ENCODE data around the gene KCNE3. TPM values are rescaled to one million over a fixed set of nuclear protein-coding genes. Genes with fewer than 3 reads are reported as not detected.

The KCNE3 gene
- polyA plus RNA-seq (ENCODE audit: insufficient read length): 26.1 TPM
- long read RNA-seq, donor 1, transcript KCNE3-201 (3 exons, 3,143 nt): major isoform, 9 of 11 reads
- long read RNA-seq, donor 1, partial matches to known transcripts: 0 of 11 reads
- long read RNA-seq, donor 1, other reads (novel, unspliced or antisense): 0 of 11 reads
- long read RNA-seq, donor 2, partial matches to known transcripts: 0 of 4 reads
- long read RNA-seq, donor 2, other reads (novel, unspliced or antisense): 0 of 4 reads
- long read RNA-seq, donor 3, partial matches to known transcripts: 0 of 4 reads
- long read RNA-seq, donor 3, other reads (novel, unspliced or antisense): 0 of 4 reads
- long read RNA-seq, donor 4, partial matches to known transcripts: 0 of 2 reads
- long read RNA-seq, donor 4, other reads (novel, unspliced or antisense): 0 of 2 reads
- long read RNA-seq, donor 5, transcript KCNE3-201 (3 exons, 3,143 nt): major isoform, 7 of 7 reads
- long read RNA-seq, donor 5, partial matches to known transcripts: 0 of 7 reads
- long read RNA-seq, donor 5, other reads (novel, unspliced or antisense): 0 of 7 reads
- long read RNA-seq, donor 6, partial matches to known transcripts: 0 of 3 reads
- long read RNA-seq, donor 6, other reads (novel, unspliced or antisense): 0 of 3 reads
- long read RNA-seq, donor 7, partial matches to known transcripts: 0 of 5 reads
- long read RNA-seq, donor 7, other reads (novel, unspliced or antisense): 0 of 5 reads
- long read RNA-seq, donor 8, partial matches to known transcripts: 0 of 1 reads
- long read RNA-seq, donor 8, other reads (novel, unspliced or antisense): 0 of 1 reads

- DNase-seq: peak; percentile 62
Observed at GRCh38 chr11:74466916-74467885, at the start of gene KCNE3. Gene KCNE3, minus strand, starts transcription at chr11:74467549. Its CDS starts 9,986 bp downstream, at chr11:74457563.

GRCh38 chr11:74507582-74507981 lies 40.2 kb upstream of the KCNE3 start:
- DNase-seq: no peak

- DNase-seq: no peak
Observed at GRCh38 chr11:74506823-74507222, 39.5 kb upstream of the KCNE3 start.

GRCh38 chr11:74505911-74506310 lies 38.6 kb upstream of the KCNE3 start:
- DNase-seq: no peak

- DNase-seq: no peak
Observed at GRCh38 chr11:74504100-74504691, 36.8 kb upstream of the KCNE3 start.

- no peak for DNase-seq
Observed at GRCh38 chr11:74494916-74495315, 27.6 kb upstream of the KCNE3 start.

GRCh38 chr11:74493791-74494630 lies 26.7 kb upstream of the KCNE3 start:
- DNase-seq: no peak

GRCh38 chr11:74492974-74493790 lies 25.8 kb upstream of the KCNE3 start, which contains the start of gene LIPT2:
Gene LIPT2, minus strand, starts transcription at chr11:74493724. Its CDS starts 21 bp downstream, at chr11:74493703.
- peak; percentile 96 for DNase-seq

GRCh38 chr11:74492084-74492483 lies 24.7 kb upstream of the KCNE3 start:
- no peak for DNase-seq

GRCh38 chr11:74490941-74491340 lies 23.6 kb upstream of the KCNE3 start:
- DNase-seq: no peak

GRCh38 chr11:74487875-74488274 lies 20.5 kb upstream of the KCNE3 start:
- DNase-seq: no peak

- DNase-seq: no peak
Observed at GRCh38 chr11:74485868-74486267, 18.5 kb upstream of the KCNE3 start.

- DNase-seq: no peak
Observed at GRCh38 chr11:74480688-74481417, 13.5 kb upstream of the KCNE3 start.

- DNase-seq: no peak
Observed at GRCh38 chr11:74479732-74480123, 12.4 kb upstream of the KCNE3 start.

- DNase-seq: no peak
Observed at GRCh38 chr11:74478877-74479731, 11.8 kb upstream of the KCNE3 start.

- no peak for DNase-seq
Observed at GRCh38 chr11:74476536-74476935, 9.2 kb upstream of the KCNE3 start.

- no peak for DNase-seq
Observed at GRCh38 chr11:74474316-74474715, 7.0 kb upstream of the KCNE3 start.
